22Rv1 (cell line): Measurements from ENCODE around the gene TMEM59L.

Experiments
- CTCF ChIP-seq: fragments of 450-650 bp; IDR thresholded peaks from 2 replicates; pipeline ENCODE4 v1.5.1; 2017; ENCODE audit warnings: mild to moderate bottlenecking
- ZFX ChIP-seq: fragments of 450-650 bp; IDR thresholded peaks from 2 replicates; pipeline ENCODE4 v1.6.1; 2017; ENCODE audit warnings: antibody characterized with exemption, borderline replicate concordance

- TF ChIP-seq CTCF (no peak), ZFX (no peak)
Observed at GRCh38 chr19:18618236-18618635, 5.6 kb downstream of the TMEM59L start.
